ENCODE data around the gene MAK.

The MAK gene

DNA sequence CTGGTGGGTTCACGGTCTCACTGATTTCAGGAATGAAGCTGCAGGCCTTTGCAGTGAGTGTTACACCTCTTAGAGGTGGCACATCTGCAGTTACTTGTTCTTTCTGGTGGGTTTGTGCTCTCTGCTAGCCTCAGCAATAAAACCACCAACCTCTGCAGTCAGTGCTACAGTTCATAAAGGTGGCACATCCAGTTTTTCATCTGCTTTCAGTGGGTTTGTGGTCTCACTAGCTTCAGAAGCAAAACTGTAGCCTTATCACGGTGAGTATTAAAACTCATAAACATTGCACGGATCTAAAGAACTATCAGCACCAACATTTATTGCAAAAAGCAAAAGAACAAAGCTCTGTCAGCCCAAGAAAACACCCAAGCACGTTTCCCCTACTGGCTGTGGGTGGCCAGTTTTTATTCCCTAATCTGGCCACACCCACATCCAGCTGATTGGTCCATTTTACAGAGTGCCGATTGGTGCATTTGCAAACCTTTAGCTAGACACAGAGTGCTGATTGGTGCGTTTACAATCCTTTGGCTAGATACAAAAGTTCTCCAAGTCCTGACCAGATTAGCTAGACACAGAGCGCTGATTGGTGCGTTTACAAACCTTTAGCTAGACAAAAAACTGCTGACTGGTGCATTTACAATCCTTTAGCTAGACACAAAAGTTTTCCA lies 118.9 kb downstream of the MAK start:
- TF ChIP-seq, protein P1, sequence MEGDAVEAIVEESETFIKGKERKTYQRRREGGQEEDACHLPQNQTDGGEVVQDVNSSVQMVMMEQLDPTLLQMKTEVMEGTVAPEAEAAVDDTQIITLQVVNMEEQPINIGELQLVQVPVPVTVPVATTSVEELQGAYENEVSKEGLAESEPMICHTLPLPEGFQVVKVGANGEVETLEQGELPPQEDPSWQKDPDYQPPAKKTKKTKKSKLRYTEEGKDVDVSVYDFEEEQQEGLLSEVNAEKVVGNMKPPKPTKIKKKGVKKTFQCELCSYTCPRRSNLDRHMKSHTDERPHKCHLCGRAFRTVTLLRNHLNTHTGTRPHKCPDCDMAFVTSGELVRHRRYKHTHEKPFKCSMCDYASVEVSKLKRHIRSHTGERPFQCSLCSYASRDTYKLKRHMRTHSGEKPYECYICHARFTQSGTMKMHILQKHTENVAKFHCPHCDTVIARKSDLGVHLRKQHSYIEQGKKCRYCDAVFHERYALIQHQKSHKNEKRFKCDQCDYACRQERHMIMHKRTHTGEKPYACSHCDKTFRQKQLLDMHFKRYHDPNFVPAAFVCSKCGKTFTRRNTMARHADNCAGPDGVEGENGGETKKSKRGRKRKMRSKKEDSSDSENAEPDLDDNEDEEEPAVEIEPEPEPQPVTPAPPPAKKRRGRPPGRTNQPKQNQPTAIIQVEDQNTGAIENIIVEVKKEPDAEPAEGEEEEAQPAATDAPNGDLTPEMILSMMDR (IDR thresholded peaks at IDR 0.05; ENCODE audit: low read depth, low read length, missing control alignments), result no peak
- DNase-seq (ENCODE audit: low read depth), result no peak
- H3K4me3 ChIP-seq (ENCODE audit: low read depth, low read length), result peak overlapping the region; percentile 69

DNA sequence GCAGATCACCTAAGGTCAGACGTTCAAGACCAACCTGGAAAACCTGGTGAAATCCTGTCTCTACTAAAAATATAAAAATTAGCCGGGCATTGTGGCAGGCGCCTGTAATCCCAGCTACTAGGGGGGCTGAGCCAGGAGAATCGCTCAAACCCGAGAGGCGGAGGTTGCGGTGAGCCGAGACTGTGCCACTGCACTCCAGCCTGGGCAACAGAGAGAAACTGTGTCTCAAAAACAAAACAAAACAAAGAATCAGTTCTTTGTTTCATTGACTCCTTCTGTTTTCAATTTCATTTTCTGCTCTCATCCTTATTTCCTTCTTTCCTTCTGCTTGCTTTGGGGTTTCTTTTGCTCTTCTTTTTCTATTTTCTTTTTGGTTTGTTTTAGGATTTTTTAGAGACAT lies 124.4 kb downstream of the MAK start:
- H3K4me3 ChIP-seq (ENCODE audit: low read depth, low read length), result no peak overlapping the region
- TF ChIP-seq, protein P1 (IDR thresholded peaks at IDR 0.05; ENCODE audit: low read depth, low read length, missing control alignments), result no peak
- no peak for DNase-seq (ENCODE audit: low read depth)
